ENCODE results near the gene RPL13.
A peak's percentile ranks its signal among the peaks of the same experiment; 100 is the strongest.
"Not testable (repeated sequence)": the region's sequence is repeated elsewhere in the genome, so short reads cannot be mapped to it uniquely, and the experiment has no call there.

The RPL13 gene

DNA sequence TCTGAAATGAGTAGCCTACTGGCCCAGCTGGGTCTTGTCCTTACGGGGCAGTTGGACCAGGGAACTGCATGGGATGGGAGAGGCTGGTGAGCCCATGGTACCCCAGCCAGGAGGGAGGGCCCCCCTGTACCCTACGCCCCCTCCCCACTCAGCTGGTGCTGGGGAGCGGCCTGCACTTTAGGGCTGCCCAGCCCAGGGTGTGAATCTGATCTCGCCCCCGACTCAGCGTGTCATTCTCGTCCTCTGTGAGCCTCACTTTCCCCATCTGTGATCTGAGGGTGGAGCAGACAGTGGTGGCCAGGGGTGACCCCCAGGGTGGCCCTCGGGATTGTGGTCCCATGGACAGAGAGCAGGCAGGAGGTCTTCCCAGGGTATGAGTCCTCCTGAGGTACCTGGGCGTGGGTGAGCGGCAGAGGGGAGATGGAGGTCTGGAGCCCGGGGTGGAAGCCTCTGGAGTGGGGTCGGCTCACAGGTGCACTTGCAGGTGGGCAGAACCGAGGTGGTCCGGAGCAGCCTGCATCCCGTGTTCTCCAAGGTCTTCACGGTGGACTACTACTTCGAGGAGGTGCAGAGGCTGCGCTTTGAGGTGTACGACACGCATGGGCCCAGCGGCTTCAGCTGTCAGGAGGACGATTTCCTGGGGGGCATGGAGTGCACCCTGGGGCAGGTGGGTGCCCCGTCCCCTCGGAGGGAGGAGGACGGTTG, 16.7 kb downstream of the RPL13 start:
- DNase-seq, result no peak

DNA sequence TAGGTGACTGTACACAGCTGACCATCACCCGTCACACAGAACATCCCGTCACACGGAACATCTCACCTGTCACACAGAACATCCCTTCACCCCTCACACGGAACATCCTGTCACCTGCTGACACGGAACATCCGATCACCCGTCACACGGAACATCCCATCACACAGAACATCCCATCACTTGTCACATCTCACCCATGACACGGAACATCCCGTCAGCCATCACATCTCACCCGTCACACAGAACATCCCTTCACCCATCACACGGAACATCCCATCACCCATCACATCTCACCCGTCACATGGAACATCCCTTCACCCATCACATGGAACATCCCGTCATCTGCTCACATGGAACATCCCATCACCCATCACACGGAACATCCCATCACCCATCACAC, 18.9 kb downstream of the RPL13 start:
- no peak for DNase-seq

DNA sequence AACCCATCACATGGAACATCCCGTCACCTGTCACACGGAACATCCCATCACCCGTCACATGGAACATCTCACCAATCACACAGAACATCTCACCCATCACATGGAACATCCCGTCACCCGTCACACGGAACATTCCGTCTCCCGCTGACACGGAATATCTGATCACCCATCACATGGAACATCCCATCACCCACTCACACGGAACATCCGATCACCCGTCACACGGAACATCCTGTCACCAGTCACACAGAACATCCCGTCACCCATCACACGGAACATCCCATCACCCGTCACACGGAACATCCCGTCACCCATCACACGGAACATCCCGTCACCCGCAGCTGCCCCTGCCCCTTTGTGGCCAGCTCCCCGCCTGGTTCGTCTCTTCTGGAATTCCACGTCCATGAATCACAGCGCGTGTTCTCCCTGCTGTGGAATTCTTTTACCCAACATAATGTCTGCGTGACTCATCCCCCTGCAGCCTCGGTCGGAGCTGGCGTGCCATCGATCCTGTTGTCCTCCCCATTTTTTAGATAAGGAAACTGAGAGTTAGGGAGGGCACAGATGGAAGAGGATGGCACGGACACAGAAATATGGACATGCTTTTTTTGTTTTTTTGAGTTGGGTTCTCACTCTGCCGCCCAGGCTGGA, 20.7 kb downstream of the RPL13 start:
- DNase-seq, result no peak

DNA sequence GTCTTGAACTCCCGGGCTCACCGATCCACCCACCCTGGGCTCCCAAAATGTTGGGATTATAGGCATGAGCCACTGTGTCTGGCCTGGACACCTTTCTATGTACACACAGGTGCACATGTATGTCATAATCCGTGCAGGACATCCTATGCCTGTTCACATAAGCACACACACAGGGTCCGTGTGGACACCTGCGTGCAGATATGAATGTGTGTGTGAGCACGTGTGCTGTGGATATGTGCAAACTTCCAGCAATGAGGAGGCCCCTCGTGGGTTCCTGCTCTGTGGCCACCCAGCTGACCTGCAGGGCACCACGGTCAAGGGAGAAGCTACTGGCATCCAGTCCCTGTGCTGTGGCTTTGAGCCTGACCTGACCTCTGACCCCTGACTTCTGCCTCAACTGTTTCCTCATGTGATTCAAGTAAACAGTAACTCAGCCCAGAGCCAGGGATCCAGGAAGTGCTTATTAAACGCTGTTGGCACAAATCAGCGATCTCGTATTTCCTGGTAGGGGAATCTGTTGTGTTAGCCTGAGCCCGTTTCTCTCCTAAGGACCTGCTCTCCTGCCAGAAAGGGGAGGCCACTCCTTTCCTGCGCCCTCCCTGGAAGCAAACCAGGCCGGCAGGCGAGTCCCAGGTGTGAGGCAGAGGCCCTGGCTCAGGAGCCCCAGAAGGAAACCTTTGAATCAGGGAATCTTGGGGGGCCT, 21.5 kb downstream of the RPL13 start:
- no peak for DNase-seq

DNA sequence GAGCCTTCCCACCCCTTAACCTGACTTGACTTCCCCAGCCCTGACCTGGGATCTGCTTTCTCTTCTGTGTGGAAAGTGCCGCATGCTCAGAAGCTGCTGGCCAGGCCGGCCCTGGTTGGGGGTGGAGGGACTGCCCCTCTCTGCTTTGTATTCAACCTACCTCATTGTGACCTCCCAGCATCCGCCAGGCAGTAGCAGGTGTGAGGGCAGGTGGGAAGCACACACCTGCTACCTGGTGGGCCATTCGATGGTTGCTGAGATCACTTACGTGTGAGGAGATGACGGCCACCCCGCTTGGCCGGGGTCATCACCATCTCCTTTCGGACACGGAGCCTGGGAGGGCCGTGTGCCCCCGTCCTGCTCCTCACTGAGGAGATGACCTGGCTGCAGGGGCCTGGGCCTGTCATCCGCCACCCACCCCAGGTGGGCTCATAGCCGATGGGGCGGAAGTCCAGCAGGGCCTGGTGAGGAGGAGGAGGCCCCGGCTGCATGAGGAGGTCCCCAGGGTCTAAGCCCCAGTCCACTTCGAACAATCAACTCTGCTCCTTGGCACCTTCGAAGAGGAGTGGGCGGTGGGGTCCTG, 22.2 kb downstream of the RPL13 start:
- no peak for DNase-seq

DNA sequence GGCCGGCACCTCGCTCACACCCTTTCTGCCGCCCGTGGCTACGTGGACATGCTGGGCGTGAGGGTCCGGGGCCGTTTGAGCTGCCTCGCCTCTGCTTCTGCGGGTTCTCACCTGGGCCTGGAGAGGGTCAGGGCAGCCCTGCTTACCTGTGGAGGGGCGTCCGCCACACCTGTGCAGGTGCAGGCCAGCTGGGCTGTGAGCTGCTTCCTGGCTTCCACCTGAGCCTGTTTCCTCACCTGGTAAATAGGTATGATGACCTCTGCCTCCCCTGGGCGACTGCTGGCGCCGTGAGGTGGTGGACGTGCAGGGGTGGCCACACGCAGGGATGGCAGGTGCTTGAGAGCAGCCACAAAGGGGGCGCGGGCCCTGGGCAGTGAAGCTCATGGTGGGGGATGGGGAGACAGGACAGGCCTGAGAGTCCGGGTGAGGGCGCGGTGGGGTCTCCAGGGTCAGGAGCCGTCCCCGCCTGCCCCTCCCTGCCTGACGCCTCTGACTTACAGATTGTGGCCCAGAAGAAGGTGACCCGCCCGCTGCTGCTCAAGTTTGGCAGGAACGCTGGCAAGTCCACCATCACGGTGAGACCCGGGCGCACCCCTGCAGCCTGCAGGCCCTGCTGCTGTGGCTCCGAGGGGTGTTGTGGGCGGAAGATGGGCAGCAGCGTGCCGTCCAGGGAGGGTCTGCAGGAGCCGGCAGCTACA, 22.9 kb downstream of the RPL13 start:
- DNase-seq, result no peak

DNA sequence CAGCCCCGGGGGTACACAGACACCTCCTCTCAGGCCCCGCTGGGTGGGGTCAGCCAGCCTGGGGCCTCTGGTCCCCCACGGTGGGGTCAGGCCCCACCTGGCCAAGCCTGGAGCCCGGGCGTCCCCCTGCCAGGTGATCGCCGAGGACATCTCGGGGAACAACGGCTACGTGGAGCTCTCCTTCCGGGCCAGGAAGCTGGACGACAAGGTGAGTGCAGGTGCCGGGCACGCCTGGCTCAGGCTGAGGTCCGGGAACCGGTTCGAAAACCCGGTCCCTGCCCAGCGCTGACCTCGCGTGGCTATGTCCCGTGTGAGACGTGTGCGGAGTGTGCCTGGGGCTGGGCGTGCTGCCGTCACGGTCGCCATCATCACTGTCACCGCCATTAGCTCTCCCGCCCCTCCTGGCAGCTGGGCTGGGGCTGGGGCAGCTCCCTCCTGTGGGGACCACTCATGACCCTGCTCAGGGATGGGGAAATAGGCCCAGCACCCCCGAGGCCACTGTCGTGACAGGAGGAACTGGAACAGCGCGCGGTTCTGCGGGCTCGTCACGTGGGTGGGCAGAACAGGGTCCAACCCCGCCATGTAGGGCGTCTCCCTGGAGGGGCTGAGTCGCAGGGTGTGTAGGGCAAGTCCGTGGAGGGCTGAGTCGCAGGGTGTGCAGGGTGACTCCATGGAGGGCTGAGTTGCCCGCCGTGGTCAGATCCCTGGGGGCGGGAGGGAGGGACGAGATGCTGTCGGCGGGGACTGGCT, 23.6 kb downstream of the RPL13 start:
- DNase-seq, result no peak

DNA sequence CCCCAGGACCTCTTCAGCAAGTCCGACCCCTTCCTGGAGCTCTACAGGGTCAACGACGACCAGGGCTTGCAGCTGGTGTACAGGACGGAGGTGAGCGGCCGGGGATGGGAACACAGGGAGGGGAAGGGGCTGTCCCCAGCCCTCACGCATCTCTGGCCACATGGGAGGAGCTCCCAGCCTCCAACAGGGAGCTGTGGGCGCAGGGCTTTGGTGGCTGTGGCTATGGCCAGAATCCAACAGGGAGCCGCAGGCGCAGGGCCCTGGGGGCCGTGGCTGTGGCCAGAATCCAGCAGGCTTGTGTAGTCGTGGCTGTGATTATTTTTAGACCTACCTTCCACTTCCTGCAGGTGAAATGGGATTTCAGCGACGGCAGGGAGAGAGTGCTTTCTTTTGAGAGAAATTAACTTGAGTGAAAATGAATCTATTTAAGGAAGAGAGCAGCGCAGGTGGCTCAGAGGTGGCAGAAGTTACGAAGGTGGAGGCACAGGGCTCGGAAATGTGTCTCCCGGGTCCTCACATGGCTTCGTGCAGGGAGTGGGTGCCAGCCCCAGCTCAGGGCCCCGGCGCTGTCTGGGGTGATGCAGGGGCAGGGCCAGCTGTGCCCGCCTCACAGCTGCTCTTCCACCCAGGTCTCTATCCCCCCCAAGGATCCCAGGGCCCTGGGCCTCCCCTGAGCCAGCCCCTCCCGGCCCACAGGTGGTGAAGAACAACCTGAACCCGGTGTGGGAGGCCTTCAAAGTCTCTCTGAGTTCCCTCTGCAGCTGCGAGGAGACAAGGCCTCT, 24.5 kb downstream of the RPL13 start:
- DNase-seq, result no peak

DNA sequence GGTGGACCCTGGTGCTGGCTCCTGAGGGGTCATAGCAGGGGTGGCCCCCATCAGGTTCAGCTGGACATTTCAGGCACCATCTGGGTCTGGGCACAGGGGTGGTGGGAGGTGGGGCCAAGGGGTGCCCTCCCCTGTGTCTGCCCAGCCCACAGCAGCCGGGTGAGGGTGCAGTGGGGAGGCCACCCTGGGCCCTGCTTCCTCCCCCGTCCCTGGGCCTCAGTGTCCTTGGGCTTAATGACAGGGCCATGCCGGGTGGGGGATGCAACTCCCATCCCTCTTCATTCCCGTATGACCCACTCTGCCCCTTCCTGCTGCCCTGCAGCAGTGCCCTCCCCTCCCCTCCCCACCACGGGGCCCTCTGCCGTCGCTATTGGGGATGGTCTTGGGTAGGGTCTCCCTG, 25.7 kb downstream of the RPL13 start:
- DNase-seq, result no peak

DNA sequence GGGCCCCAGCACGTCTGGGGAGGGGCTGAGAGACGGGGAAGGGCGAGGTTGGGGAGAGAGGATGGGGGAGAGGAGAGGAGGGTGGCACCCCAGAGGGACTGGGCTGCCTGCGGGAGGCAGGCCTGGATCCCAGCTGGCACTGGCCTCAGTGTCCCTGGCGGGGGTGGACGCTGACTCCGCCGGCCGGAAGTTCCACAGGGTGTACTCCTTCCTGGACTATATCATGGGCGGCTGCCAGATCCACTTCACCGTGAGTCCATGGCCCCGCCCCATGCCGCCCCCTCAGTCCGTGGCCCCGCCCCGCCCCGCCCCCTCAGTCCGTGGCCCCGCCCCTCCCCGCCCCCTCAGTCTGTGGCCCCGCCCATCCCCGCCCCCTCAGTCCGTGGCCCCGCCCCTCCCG, 26.4 kb downstream of the RPL13 start:
- DNase-seq, result no peak

DNA sequence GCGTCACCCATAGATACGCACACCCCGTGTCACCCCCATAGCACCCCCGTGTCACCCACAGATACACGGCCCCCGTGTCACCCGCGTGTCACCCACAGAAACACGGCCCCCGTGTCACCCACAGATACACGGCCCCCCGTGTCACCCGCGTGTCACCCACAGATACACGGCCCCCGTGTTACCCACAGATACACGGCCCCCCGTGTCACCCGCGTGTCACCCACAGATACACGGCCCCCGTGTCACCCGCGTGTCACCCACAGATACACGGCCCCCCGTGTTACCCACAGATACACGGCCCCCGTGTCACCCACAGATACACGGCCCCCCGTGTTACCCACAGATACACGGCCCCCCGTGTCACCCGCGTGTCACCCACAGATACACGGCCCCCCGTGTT, 27.2 kb downstream of the RPL13 start:
- DNase-seq, result not testable (repeated sequence)

DNA sequence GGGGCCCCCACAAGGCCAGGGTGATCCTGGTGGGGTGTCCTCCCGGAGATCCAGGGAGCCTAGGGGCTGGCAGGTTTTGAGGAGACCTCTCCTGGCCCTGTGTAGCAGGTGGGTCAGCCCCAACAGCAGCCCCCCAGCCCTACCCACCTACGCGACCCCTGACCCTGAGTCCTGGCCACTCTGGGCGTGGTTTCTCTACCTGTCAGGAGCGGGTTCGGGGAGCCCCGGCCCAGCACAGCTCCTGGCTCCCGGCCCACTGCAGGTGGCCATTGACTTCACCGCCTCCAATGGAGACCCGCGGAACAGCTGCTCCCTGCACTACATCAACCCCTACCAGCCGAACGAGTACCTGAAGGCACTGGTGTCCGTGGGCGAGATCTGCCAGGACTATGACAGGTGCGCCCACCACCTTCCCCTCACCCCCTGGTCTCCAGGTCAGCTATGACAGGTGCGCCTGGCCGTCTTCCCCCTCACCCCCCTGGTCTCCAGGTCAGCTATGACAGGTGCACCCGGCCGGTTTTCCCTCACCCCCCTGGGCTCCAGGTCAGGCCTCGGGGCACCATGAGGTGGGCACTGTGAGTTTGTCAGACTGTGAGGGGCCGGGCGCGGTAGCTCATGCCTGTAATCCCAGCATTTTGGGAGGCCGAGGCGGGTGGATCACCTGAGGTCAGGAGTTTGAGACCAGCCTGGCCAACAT, 28.1 kb downstream of the RPL13 start:
- no peak for DNase-seq

DNA sequence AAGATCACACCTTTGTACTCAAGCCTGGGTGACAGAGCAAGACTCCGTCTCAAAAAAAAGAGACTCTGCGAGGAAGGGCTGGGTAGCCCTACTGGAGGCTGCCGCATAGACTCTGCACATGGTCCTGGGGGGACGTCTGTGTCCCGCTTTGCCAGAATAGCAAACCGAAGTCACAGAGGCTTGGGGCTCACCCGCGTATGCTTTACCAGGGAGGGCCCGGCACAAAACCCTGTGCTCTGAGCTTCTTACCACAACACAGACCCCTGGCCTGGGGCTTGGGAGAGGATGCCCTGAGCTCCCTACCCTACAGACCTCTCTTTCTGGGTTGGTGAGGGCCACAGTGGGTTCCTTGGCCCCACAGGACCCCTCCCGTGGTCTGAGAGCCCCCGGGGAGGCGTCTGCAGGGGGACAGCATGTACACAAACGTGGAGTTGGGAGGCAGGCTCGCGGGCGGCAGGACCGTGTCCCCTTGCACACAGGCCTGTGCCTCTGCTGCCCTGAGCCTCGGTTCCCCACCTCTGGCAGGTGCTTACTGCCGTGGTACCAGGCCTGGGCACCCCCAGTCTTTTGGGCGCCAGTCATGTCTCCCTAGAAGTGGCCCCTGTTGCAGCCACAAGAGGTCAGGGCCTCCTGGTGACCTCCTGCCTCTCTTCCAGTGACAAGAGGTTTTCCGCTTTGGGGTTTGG, 28.9 kb downstream of the RPL13 start:
- DNase-seq, result no peak

DNA sequence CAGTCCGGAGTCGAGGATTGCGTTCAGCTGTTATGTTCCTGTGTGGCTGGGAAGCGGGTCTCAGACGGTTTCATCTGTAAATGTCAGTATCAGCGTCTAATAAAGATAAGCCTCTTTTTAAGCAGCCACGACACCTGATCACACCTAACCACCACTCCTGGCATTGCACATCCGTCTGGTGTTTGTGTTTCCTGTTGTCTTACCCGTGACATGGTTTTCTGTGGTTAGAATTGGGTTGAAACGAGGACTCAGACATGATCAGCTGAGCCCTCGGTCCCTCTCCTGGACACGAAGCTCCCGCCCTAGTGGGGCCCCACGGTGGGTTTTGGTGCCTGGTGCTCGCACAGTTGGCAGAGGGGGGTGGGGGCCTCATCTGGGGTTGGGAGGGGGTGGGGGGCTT, 33.4 kb downstream of the RPL13 start:
- peak; percentile 34 for DNase-seq

DNA sequence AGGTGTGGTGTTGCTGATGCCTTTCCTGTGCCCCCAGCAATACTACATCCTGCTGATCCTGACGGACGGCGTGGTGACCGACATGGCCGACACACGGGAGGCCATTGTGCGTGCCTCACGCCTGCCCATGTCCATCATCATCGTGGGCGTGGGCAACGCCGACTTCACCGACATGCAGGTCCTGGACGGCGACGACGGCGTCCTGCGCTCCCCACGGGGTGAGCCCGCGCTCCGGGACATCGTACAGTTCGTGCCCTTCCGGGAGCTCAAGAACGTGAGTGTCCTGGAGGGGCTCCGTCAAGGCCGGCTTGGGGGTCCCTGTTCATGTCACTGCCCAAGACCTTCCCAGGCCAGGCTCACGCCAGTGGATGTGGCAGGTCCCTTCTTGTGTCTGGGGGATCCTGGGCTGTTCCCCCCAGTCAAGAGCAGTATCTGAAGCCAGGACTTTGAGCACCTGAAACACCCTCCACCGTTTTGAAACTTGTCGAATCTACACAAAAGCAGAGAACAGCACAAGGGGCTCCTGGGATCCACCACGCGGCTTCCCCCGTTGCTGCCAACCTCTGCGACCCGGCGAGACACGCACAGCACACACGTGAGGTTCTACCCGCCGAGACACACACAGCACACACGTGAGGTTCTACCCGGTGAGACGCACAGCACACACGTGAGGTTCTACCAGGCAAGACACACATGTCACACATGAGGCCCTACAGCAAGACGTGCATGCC, 35.0 kb downstream of the RPL13 start:
- no peak for DNase-seq

DNA sequence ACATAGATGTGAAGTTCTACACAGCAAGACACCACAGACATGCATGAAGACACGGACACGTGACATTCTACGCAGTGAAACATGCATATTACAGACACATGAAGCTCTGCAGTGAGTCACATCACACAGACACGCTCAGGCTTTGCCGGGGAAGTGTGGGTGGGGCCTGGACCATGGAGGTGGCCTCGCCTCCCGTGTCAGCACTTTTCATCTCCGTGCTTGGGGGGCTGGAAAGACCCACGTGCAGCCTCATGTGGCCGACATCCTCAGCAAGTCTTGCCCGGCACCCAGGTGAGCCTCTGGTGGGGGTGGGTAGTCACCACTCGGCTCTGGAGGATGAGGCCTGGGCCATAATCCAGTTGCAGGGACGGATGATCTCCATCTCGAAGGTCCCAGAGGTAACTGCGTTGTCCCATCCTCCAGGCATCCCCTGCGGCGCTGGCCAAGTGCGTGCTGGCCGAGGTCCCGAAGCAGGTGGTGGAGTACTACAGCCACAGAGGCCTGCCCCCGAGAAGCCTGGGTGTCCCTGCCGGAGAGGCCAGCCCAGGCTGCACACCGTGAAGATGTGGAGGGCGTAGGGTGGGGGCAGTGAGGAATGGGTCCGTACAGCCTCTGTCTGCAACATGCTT, 35.7 kb downstream of the RPL13 start:
- no peak for DNase-seq

DNA sequence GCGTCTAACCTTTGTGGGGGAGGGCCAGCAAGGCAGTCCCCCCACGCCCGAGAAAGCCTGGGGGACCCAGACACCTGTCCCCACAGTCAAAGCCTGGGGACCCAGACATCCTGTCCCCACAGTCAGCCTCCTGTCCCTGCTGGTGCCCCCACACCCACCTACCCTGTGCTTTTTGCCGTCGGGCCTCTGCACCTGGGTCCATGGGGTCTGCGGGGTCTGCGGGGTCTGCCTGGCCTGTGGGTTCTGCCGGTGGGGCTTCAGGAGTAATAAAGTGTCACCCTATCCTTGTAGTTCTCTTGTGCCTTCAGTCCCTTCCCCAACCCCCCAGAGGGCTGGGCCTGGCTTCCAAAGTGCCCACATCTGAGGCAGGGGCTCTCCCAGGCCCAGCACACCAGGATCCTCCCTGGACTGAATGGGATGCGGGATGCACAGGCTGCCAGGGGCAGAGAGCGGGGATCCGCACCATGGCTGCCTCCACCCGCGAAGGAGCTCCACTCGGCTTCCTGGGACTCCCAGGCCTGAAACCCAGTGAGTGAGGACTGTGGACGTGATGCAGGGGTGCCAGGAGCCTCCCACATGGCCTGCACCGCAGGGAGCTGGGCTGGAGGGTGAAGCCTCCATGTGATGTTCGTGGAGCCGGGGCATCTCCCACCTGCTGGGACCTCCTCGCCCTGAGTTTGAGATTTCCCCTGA, 36.6 kb downstream of the RPL13 start:
- no peak for DNase-seq

DNA sequence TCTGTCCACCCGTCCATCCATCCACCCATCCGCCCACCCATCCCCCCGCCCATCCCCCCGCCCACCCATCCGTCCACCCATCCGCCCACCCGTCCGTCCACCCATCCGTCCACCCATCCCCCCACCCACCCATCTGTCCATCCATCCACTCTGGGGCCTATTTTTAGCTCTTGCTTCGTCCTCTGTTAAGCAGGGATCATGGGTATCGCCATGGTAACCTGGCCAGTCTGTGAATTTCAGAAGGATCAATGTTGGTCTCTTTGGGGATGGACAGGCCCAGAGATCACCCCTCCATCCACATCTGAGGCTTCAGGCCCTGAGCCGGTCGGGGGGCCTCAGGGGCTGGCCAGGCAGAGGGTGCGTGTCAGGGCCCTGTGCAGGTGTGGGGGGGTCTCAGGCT, 37.7 kb downstream of the RPL13 start:
- no peak for DNase-seq

DNA sequence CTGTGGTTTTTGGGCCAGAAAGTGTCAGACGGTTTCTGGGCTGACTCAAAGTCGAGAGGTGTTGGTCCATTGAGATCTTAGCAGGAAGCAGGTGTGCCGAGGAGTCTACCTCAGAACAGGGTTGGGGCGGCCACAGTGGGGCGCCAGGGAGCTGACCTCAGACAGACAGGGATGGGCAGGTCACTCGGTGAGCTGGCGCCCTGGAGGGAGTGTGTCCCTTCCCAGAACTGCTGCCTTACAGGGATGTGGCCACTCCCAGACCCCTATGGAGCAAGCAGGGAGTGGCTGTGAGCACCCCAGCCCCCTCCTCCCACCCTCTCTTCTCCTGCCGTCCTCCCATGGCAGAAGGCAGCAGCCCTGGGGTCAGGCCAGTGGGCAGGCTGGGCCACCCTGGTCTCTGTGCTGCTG, 39.0 kb downstream of the RPL13 start:
- DNase-seq, result peak; percentile 41

Data from stimulated activated CD4-positive, alpha-beta T cell treated with anti-CD3 and anti-CD28 coated beads, Interleukin-4, amount 100 ng/mL, for 24 hours (primary cell).